ENCODE results near the gene HNRNPC. TPM values are rescaled to one million over a fixed set of nuclear protein-coding genes. Genes with fewer than 3 reads are reported as not detected.

The HNRNPC gene
- total RNA-seq, 1 donor from 2014 or later: 388 TPM

DNA sequence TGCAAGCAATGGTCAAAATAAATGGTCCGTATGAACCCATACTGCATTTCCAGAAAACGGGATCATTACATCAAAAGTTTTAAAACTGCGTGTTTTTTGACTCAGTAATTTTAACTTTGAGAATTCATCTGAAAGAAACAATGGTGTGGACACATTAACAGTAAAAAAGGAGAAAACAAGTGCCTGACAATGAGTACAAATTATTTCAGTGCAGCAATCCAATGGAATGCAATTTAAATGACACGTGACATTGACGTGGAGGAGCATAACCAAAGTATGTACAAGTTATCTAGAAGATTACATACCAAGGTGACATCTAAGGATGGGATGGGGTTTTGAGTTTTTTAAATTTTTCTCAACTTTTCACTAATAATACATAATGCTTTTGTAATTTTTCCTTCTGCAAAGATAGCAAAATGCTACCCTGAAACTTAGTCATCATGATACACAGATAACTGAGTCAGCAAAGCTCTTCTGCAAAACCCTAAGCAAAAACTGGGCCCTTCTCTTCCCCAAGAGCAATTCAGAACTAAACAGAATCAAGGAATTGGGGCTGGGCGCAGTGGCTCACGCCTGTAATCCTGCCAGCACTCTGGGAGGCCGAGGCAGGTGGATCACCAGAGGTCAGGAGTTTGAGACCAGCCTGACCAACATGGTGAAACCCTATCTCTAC is 20.4 kb downstream of the HNRNPC start:
- ATAC-seq (no peak), DNase-seq (no peak)
- no peaks in the 10 kb centered on the region for H3K27me3 ChIP-seq (ENCODE audit: low read depth)
- H3K4me1 ChIP-seq: peaks cover 39% of the 10 kb centered on the region
- peaks cover 80% of the 10 kb centered on the region for H3K36me3 ChIP-seq
- H3K4me3 ChIP-seq: no peak overlapping the region
- intact Hi-C loops (cut with DNase I): no loop called here
- TF ChIP-seq, protein P1, sequence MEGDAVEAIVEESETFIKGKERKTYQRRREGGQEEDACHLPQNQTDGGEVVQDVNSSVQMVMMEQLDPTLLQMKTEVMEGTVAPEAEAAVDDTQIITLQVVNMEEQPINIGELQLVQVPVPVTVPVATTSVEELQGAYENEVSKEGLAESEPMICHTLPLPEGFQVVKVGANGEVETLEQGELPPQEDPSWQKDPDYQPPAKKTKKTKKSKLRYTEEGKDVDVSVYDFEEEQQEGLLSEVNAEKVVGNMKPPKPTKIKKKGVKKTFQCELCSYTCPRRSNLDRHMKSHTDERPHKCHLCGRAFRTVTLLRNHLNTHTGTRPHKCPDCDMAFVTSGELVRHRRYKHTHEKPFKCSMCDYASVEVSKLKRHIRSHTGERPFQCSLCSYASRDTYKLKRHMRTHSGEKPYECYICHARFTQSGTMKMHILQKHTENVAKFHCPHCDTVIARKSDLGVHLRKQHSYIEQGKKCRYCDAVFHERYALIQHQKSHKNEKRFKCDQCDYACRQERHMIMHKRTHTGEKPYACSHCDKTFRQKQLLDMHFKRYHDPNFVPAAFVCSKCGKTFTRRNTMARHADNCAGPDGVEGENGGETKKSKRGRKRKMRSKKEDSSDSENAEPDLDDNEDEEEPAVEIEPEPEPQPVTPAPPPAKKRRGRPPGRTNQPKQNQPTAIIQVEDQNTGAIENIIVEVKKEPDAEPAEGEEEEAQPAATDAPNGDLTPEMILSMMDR (IDR thresholded peaks at IDR 0.05): no peak
- H3K27ac ChIP-seq: no peak overlapping the region
- H3K9me3 ChIP-seq: no peaks in the 10 kb centered on the region

- DNase-seq (no peak), ATAC-seq (no peak)
- no peaks in the 10 kb centered on the region for H3K27me3 ChIP-seq (ENCODE audit: low read depth)
- H3K9me3 ChIP-seq: no peaks in the 10 kb centered on the region
- intact Hi-C loops (cut with DNase I): no loop called here
- H3K4me1 ChIP-seq: peaks cover 41% of the 10 kb centered on the region
- TF ChIP-seq, protein P1 (IDR thresholded peaks at IDR 0.05): no peak
- H3K36me3 ChIP-seq: peaks cover 77% of the 10 kb centered on the region
- no peak overlapping the region for H3K27ac ChIP-seq
- H3K4me3 ChIP-seq: no peak overlapping the region
Measured at GRCh38 chr14:21248338-21248737, 20.9 kb downstream of the HNRNPC start.

DNA sequence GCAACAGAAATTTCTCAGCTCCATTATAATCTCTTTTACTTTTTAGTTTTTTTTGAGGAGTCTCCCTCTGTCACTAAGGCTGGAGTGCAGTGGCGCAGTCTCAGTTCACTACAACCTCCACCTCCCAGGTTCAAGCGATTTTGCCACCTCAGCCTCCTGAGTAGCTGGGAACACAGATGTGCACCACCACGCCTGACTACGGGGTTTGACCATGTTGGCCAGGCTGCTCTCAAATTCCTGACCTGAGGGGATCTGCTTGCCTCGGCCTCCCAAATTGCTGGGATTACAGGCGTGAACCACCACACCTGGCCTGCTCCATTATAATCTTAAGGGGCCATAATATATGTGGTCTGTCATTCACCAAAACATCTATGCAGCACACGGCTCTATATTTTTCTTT is 23.4 kb downstream of the HNRNPC start:
- intact Hi-C loops (cut with DNase I): no loop called here
- peaks cover 63% of the 10 kb centered on the region for H3K4me1 ChIP-seq

GRCh38 chr14:21244544-21244943 is 24.7 kb downstream of the HNRNPC start:
- peaks cover 65% of the 10 kb centered on the region for H3K36me3 ChIP-seq
- no peak overlapping the region for H3K4me3 ChIP-seq
- no peaks in the 10 kb centered on the region for H3K9me3 ChIP-seq
- no peak overlapping the region for H3K27ac ChIP-seq
- H3K27me3 ChIP-seq (ENCODE audit: low read depth): no peaks in the 10 kb centered on the region
- intact Hi-C loops (cut with DNase I): no loop called here
- TF ChIP-seq, protein P1 (IDR thresholded peaks at IDR 0.05): no peak
- ATAC-seq: peak; percentile 59 to 64
- no peak for DNase-seq
- peaks cover 75% of the 10 kb centered on the region for H3K4me1 ChIP-seq

More for the DNA sequence above, 23.4 kb downstream of the HNRNPC start:
- no peak for ATAC-seq
- peaks cover 66% of the 10 kb centered on the region for H3K36me3 ChIP-seq
- H3K27ac ChIP-seq: no peak overlapping the region
- H3K4me3 ChIP-seq: no peak overlapping the region
- no peak for DNase-seq
- no peaks in the 10 kb centered on the region for H3K9me3 ChIP-seq
- no peaks in the 10 kb centered on the region for H3K27me3 ChIP-seq (ENCODE audit: low read depth)
- TF ChIP-seq, protein P1 (IDR thresholded peaks at IDR 0.05): no peak

DNA sequence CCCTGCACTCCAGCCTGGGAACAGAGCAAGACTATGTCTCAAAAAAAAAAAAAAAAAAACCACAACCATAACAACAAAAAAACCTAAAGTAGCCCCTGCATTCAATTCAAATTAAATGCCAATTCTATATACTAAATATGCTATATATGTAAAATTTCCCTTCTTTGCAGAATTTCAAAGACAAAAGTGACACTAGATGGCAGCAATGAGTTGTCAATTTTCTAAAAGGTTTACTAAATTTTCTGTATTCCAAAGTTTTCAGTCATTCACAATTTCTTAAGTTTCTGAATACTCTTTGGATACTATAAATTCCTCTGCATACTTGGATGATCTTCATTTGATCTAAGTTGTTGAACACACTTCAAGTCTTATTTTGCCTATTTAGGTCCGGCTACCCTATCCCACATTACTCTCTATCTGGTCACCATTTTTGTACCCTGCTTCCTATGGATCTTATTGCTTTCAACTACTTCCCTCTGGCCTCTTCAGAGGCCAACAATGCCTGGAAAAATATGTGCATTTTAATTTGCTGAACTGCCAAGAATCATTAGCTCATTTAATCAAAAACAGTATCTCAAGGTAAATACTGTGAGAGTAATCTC is 27.9 kb downstream of the HNRNPC start:
- Histone ChIP-seq H3K4me3 (no peak overlapping the region), H3K27ac (no peak overlapping the region), H3K9me3 (no peaks in the 10 kb centered on the region), H3K27me3 (ENCODE audit: low read depth) (no peaks in the 10 kb centered on the region), H3K36me3 (peaks cover 54% of the 10 kb centered on the region), H3K4me1 (peaks cover 87% of the 10 kb centered on the region)
- ATAC-seq: no peak
- intact Hi-C loops (cut with DNase I): no loop called here
- TF ChIP-seq, protein P1 (IDR thresholded peaks at IDR 0.05): peak; percentile 43
- no peak for DNase-seq
